ENCODE measurements around the gene NCKAP5. TPM values are rescaled to one million over a fixed set of nuclear protein-coding genes. Genes with fewer than 3 reads are reported as not detected.

NCKAP5 gene
- total and polyA plus RNA-seq, 2 of the 8 experiments (the other 6 are each of a cell fraction or from before 2014, with no cell fraction given) = 0.27 to 0.86 TPM

DNA sequence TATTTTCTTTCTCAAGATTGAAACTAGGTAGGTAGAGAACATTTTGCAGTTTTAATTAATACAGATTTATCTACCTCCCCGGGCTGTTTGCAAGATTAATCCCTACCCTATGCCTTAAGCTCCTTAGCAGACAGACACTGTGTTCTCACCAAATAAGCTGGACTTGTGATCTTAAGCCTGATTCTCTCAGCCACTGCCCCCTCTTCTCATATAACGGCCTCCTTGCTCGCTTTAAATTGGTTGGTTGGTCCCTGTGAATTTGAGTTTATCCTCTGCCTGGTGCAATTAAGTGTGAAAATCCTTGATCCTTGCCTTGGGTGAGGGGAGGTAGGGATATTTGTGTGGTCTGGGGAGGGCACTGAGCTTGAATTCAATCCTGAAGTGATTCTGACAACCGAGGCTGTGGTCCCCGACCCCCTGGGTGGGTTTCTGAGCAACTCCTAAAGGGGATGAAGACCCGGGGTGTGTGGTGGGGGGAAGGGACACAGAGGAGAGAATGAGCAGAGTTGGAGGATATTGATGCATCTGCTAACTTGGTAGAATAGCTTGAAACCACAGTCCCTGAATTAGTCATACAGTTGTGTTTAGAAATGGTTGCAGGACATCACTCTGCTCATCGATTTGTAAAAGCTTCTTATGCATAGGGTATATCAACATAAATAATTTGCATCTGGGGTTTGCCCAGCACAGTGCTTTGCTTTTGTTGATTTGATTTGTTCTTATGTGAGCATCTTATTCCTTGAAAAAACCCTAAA, 36.9 kb upstream of the NCKAP5 start (continued):
- no peak for TF ChIP-seq RBBP5 (IDR thresholded peaks at IDR 0.05; ENCODE audit: borderline replicate concordance, low read depth, low read length)
- no peak for TF ChIP-seq BACH1 (IDR thresholded peaks at IDR 0.05; ENCODE audit: low read length)
- TF ChIP-seq SAP30 (IDR thresholded peaks at IDR 0.05; ENCODE audit: insufficient read depth, insufficient replicate concordance, low read length) = no peak
- TF ChIP-seq EGR1 (IDR thresholded peaks at IDR 0.05; ENCODE audit: borderline replicate concordance, low read depth, low read length) = no peak
- no peak for TF ChIP-seq YY1 (IDR thresholded peaks at IDR 0.05; ENCODE audit: low read depth, low read length)
- TF ChIP-seq ASH2L (IDR thresholded peaks at IDR 0.05; ENCODE audit: low read length) = no peak
